ENCODE measurements around the gene EXOC1. TPM values are rescaled to one million over a fixed set of nuclear protein-coding genes. Genes with fewer than 3 reads are reported as not detected.

The EXOC1 gene
- total RNA-seq, 1 experiment from 2014 or later, result 9.1 TPM

GRCh38 chr4:55887594-55887993 is 34.1 kb downstream of the EXOC1 start:
- DNase-seq (ENCODE audit: low read depth), result no peak
- in situ Hi-C loops (cut with HindIII; ENCODE audit: low pct_unique_long_range_greater_than_20kb, low sequenced_read_pairs), result no loop called here

GRCh38 chr4:55892156-55892555 is 38.7 kb downstream of the EXOC1 start:
- no peak for DNase-seq (ENCODE audit: low read depth)
- in situ Hi-C loops (cut with HindIII; ENCODE audit: low pct_unique_long_range_greater_than_20kb, low sequenced_read_pairs), result no loop called here

GRCh38 chr4:55896622-55897021 is 43.2 kb downstream of the EXOC1 start:
- in situ Hi-C loops (cut with HindIII; ENCODE audit: low pct_unique_long_range_greater_than_20kb, low sequenced_read_pairs), result no loop called here
- no peak for DNase-seq (ENCODE audit: low read depth)

- in situ Hi-C loops (cut with HindIII; ENCODE audit: low pct_unique_long_range_greater_than_20kb, low sequenced_read_pairs), result no loop called here
- DNase-seq (ENCODE audit: low read depth), result no peak
Observed at GRCh38 chr4:55902677-55903076, 49.2 kb downstream of the EXOC1 start.

GRCh38 chr4:55903577-55903976 is 50.1 kb downstream of the EXOC1 start:
- in situ Hi-C loops (cut with HindIII; ENCODE audit: low pct_unique_long_range_greater_than_20kb, low sequenced_read_pairs), result no loop called here
- no peak for DNase-seq (ENCODE audit: low read depth)

GRCh38 chr4:55904576-55904975 is 51.1 kb downstream of the EXOC1 start:
- in situ Hi-C loops (cut with HindIII; ENCODE audit: low pct_unique_long_range_greater_than_20kb, low sequenced_read_pairs), result no loop called here
- no peak for DNase-seq (ENCODE audit: low read depth)

- in situ Hi-C loops (cut with HindIII; ENCODE audit: low pct_unique_long_range_greater_than_20kb, low sequenced_read_pairs), result no loop called here
Observed at GRCh38 chr4:55906323-55906722, 52.9 kb downstream of the EXOC1 start.

GRCh38 chr4:55906989-55907388 is 53.5 kb downstream of the EXOC1 start:
- in situ Hi-C loops (cut with HindIII; ENCODE audit: low pct_unique_long_range_greater_than_20kb, low sequenced_read_pairs), result no loop called here
- no peak for DNase-seq (ENCODE audit: low read depth)

More at GRCh38 chr4:55906323-55906722, 52.9 kb downstream of the EXOC1 start:
- no peak for DNase-seq (ENCODE audit: low read depth)

- in situ Hi-C loops (cut with HindIII; ENCODE audit: low pct_unique_long_range_greater_than_20kb, low sequenced_read_pairs), result no loop called here
- DNase-seq (ENCODE audit: low read depth), result no peak
Observed at GRCh38 chr4:55907469-55907868, 54.0 kb downstream of the EXOC1 start.

- DNase-seq (ENCODE audit: low read depth), result no peak
- in situ Hi-C loops (cut with HindIII; ENCODE audit: low pct_unique_long_range_greater_than_20kb, low sequenced_read_pairs), result no loop called here
Observed at GRCh38 chr4:55910140-55910539, 56.7 kb downstream of the EXOC1 start.

- DNase-seq (ENCODE audit: low read depth), result no peak
- in situ Hi-C loops (cut with HindIII; ENCODE audit: low pct_unique_long_range_greater_than_20kb, low sequenced_read_pairs), result no loop called here
Observed at GRCh38 chr4:55912249-55912648, 58.8 kb downstream of the EXOC1 start.

- DNase-seq (ENCODE audit: low read depth), result no peak
- in situ Hi-C loops (cut with HindIII; ENCODE audit: low pct_unique_long_range_greater_than_20kb, low sequenced_read_pairs), result no loop called here
Observed at GRCh38 chr4:55920571-55920970, 67.1 kb downstream of the EXOC1 start.

- in situ Hi-C loops (cut with HindIII; ENCODE audit: low pct_unique_long_range_greater_than_20kb, low sequenced_read_pairs), result no loop called here
- no peak for DNase-seq (ENCODE audit: low read depth)
Observed at GRCh38 chr4:55921093-55921492, 67.6 kb downstream of the EXOC1 start.

- in situ Hi-C loops (cut with HindIII; ENCODE audit: low pct_unique_long_range_greater_than_20kb, low sequenced_read_pairs), result no loop called here
- DNase-seq (ENCODE audit: low read depth), result no peak
Observed at GRCh38 chr4:55925241-55925640, 71.8 kb downstream of the EXOC1 start.

- in situ Hi-C loops (cut with HindIII; ENCODE audit: low pct_unique_long_range_greater_than_20kb, low sequenced_read_pairs), result no loop called here
- no peak for DNase-seq (ENCODE audit: low read depth)
Observed at GRCh38 chr4:55926610-55927009, 73.2 kb downstream of the EXOC1 start.

GRCh38 chr4:55927803-55928437 is 74.5 kb downstream of the EXOC1 start:
- DNase-seq (ENCODE audit: low read depth), result no peak
- in situ Hi-C loops (cut with HindIII; ENCODE audit: low pct_unique_long_range_greater_than_20kb, low sequenced_read_pairs), result no loop called here

- in situ Hi-C loops (cut with HindIII; ENCODE audit: low pct_unique_long_range_greater_than_20kb, low sequenced_read_pairs), result no loop called here
- DNase-seq (ENCODE audit: low read depth), result no peak
Observed at GRCh38 chr4:55928846-55929245, 75.4 kb downstream of the EXOC1 start.

GRCh38 chr4:55931043-55931442 is 77.6 kb downstream of the EXOC1 start:
- in situ Hi-C loops (cut with HindIII; ENCODE audit: low pct_unique_long_range_greater_than_20kb, low sequenced_read_pairs), result no loop called here
- DNase-seq (ENCODE audit: low read depth), result no peak

GRCh38 chr4:55931833-55932232 is 78.4 kb downstream of the EXOC1 start:
- in situ Hi-C loops (cut with HindIII; ENCODE audit: low pct_unique_long_range_greater_than_20kb, low sequenced_read_pairs), result no loop called here
- DNase-seq (ENCODE audit: low read depth), result no peak

- in situ Hi-C loops (cut with HindIII; ENCODE audit: low pct_unique_long_range_greater_than_20kb, low sequenced_read_pairs), result no loop called here
- DNase-seq (ENCODE audit: low read depth), result no peak
Observed at GRCh38 chr4:55932511-55932910, 79.1 kb downstream of the EXOC1 start.

GRCh38 chr4:55933611-55934010 is 80.2 kb downstream of the EXOC1 start:
- in situ Hi-C loops (cut with HindIII; ENCODE audit: low pct_unique_long_range_greater_than_20kb, low sequenced_read_pairs), result no loop called here
- DNase-seq (ENCODE audit: low read depth), result peak; percentile 2
